ENCODE data around the gene PUSL1. TPM values are rescaled to one million over a fixed set of nuclear protein-coding genes. Genes with fewer than 3 reads are reported as not detected.

The PUSL1 gene
- total and polyA plus RNA-seq, 2 of the 13 experiments (the other 11 are each of a cell fraction or from before 2014, with no cell fraction given), result 8.3 to 22.2 TPM

- TF ChIP-seq TSC22D2 (CRISPR knock-in tag; IDR thresholded peaks at IDR 0.05; ENCODE audit: borderline replicate concordance) (no peak), ZNF543 (CRISPR knock-in tag; IDR thresholded peaks at IDR 0.05) (no peak; the same call in 1 of the 2 replicates), MED1 (CRISPR knock-in tag; IDR thresholded peaks at IDR 0.05) (peak; percentile 64), KDM5B (CRISPR knock-in tag; IDR thresholded peaks at IDR 0.05; ENCODE audit: borderline replicate concordance) (no peak), ZNF431 (CRISPR knock-in tag; IDR thresholded peaks at IDR 0.05; ENCODE audit: borderline replicate concordance, low read depth) (no peak), ZNF337 (CRISPR knock-in tag; IDR thresholded peaks at IDR 0.05; ENCODE audit: borderline replicate concordance, low read depth) (no peak), HNRNPK (IDR thresholded peaks at IDR 0.05; ENCODE audit: low read depth, low read length, poor library complexity, severe bottlenecking) (no peak), ZNF350 (CRISPR knock-in tag; IDR thresholded peaks at IDR 0.05; ENCODE audit: borderline replicate concordance, low read depth) (no peak; the same call in 1 of the 2 replicates), SNAPC4 (CRISPR knock-in tag; IDR thresholded peaks at IDR 0.05) (no peak), SCMH1 (CRISPR knock-in tag; IDR thresholded peaks at IDR 0.05; ENCODE audit: borderline replicate concordance) (no peak), ZNF770 (CRISPR knock-in tag; IDR thresholded peaks at IDR 0.05) (peak; percentile 64; the same call in 1 of the 2 replicates), DPF2 (CRISPR knock-in tag; IDR thresholded peaks at IDR 0.05; ENCODE audit: borderline replicate concordance, low read depth) (peak; percentile 69), TP53 (CRISPR knock-in tag; conservative IDR thresholded peaks at IDR 0.05) (no peak), IRF1 (CRISPR knock-in tag; IDR thresholded peaks at IDR 0.05; ENCODE audit: low read depth) (no peak), CENPX (CRISPR knock-in tag; IDR thresholded peaks at IDR 0.05) (no peak), MYPOP (CRISPR knock-in tag; IDR thresholded peaks at IDR 0.05) (0 out of 2 replicates have a peak, but pooled peaks have one; percentile 45), DNMT1 (CRISPR knock-in tag; IDR thresholded peaks at IDR 0.05) (no peak), KMT2A (CRISPR knock-in tag; IDR thresholded peaks at IDR 0.05) (0 out of 2 replicates have a peak, but pooled peaks have one; percentile 19), NFKBIZ (CRISPR knock-in tag; IDR thresholded peaks at IDR 0.05) (no peak), PLRG1 (conservative IDR thresholded peaks at IDR 0.05) (no peak)
These were observed 26.7 kb upstream of the PUSL1 start (continued) for GRCh38 chr1:1281533-1282321.

Data from HepG2 (cell line).